ENCODE results near the gene CDH6.

DNA sequence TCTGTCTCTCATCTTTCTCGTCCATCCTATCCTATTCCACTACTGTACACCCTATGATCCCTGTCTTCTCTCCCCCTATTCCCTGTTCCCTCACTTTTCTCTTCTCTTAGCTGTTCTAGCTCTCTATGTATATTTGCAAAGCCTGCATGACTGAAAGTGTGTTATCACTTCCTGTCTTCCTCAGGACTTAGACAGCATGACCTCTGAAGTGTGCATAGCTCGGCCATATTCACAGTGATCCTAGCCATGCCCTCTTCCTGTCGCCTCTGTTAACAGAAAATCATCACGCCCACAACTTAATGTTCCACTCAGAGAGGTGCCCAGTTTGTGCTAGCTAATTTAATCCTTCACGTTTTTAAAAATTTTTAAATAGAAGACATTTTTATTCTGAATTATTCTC, 35.8 kb upstream of the CDH6 start:
- TF ChIP-seq EZH2 (IDR thresholded peaks at IDR 0.05; ENCODE audit: borderline replicate concordance, low read depth, low read length, severe bottlenecking), result no peak
- TF ChIP-seq, protein P1, sequence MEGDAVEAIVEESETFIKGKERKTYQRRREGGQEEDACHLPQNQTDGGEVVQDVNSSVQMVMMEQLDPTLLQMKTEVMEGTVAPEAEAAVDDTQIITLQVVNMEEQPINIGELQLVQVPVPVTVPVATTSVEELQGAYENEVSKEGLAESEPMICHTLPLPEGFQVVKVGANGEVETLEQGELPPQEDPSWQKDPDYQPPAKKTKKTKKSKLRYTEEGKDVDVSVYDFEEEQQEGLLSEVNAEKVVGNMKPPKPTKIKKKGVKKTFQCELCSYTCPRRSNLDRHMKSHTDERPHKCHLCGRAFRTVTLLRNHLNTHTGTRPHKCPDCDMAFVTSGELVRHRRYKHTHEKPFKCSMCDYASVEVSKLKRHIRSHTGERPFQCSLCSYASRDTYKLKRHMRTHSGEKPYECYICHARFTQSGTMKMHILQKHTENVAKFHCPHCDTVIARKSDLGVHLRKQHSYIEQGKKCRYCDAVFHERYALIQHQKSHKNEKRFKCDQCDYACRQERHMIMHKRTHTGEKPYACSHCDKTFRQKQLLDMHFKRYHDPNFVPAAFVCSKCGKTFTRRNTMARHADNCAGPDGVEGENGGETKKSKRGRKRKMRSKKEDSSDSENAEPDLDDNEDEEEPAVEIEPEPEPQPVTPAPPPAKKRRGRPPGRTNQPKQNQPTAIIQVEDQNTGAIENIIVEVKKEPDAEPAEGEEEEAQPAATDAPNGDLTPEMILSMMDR (IDR thresholded peaks at IDR 0.05; ENCODE audit: borderline replicate concordance, extremely low read depth, low read length, poor library complexity, severe bottlenecking), result no peak

All from DND-41 (cell line).